Vagina (tissue), 2 donors: ENCODE data around the gene CHRNA7.

Source experiments
- CTCF ChIP-seq, 3 experiments: fragments of 450-650 bp in 2 of 3; fragments of 200-600 bp in 1 of 3; sonication (generic) in 1 of 3; IDR thresholded peaks; one replicate each; pipeline ENCODE4 v1.5.1; 2017 to 2019; ENCODE audit warnings: antibody characterized with exemption in 3 of 3, mild to moderate bottlenecking in 2 of 3, moderate library complexity in 2 of 3
- POLR2A ChIP-seq, 2 donors: fragments of 450-650 bp; IDR thresholded peaks; one replicate each; pipeline ENCODE4 v1.6.1; 2017; ENCODE audit warnings: antibody characterized with exemption in 2 of 2, mild to moderate bottlenecking in 2 of 2, moderate library complexity in 2 of 2

DNA sequence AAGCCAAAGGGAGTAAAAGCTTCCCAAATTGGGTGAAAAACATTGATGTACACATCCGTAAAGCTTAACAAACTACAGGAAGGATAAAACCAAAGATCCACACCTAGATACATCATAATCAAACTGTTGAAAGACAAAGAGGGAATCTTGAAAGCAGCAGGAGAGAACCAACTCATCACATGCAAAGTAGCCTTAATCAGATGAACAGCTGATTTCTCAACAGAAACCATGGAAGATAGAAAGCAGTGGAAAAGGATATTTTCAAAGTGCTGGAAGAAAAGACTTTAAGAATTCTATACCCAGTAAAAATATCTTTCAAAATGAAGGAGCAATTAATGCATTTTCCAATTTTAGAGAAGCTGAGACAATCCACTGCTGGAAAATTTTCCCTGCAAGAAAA lies 36.8 kb downstream of the CHRNA7 start:
- no peak for TF ChIP-seq CTCF (IDR thresholded peaks at IDR 0.05)
- no peak for TF ChIP-seq POLR2A (IDR thresholded peaks at IDR 0.05)
